Esophagus muscularis mucosa (tissue), 4 donors: ENCODE measurements around the gene LGALS14.

Experiments
- EP300 ChIP-seq: sonication (generic); formaldehyde crosslinking; IDR thresholded peaks from one replicate; pipeline ENCODE4 v1.6.1; 2017; ENCODE audit warnings: antibody characterized with exemption
- POLR2A ChIP-seq: fragments of 450-650 bp; IDR thresholded peaks from one replicate; pipeline ENCODE4 v1.6.1; 2017; ENCODE audit warnings: antibody characterized with exemption, moderate library complexity, mild to moderate bottlenecking, low read depth
- POLR2AphosphoS5 ChIP-seq, 2 donors: sonication (generic); formaldehyde crosslinking; IDR thresholded peaks; one replicate each; pipeline ENCODE4 v1.6.1; 2017; ENCODE audit warnings: antibody characterized with exemption in 2 of 2
- TF ChIP-seq, protein P1 (sequence below), 3 experiments: fragments of 200-600 bp in 2 of 3; fragments of 450-650 bp in 1 of 3; sonication (generic) in 2 of 3; IDR thresholded peaks; one replicate each; pipeline ENCODE4 v1.5.1; 2017 to 2019; ENCODE audit warnings: antibody characterized with exemption in 3 of 3, mild to moderate bottlenecking in 2 of 3, moderate library complexity in 1 of 3

DNA sequence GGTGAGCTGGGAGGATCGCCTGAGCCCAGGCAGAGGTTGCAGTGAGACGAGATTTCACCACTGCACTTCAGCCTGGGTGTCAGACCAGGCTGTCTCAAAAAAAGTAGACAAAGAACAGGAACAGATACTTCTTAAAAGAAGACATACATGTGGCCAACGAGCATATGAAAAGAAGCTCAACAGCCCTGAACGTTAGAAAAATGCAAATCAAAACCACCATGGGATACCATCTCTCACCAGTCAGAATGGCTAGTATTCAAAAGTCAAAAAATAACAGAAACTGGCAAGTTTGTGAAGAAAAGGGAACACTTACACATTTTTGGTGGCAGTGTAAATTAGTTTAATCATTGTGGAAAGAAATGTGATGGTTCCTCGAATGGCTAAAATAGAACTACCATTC, 3.0 kb upstream of the LGALS14 start:
- TF ChIP-seq EP300 (no peak), POLR2A (no peak), POLR2AphosphoS5 (IDR thresholded peaks at IDR 0.05) (no peak)
- TF ChIP-seq, protein P1, sequence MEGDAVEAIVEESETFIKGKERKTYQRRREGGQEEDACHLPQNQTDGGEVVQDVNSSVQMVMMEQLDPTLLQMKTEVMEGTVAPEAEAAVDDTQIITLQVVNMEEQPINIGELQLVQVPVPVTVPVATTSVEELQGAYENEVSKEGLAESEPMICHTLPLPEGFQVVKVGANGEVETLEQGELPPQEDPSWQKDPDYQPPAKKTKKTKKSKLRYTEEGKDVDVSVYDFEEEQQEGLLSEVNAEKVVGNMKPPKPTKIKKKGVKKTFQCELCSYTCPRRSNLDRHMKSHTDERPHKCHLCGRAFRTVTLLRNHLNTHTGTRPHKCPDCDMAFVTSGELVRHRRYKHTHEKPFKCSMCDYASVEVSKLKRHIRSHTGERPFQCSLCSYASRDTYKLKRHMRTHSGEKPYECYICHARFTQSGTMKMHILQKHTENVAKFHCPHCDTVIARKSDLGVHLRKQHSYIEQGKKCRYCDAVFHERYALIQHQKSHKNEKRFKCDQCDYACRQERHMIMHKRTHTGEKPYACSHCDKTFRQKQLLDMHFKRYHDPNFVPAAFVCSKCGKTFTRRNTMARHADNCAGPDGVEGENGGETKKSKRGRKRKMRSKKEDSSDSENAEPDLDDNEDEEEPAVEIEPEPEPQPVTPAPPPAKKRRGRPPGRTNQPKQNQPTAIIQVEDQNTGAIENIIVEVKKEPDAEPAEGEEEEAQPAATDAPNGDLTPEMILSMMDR (IDR thresholded peaks at IDR 0.05), result no peak
